GM18870 (cell line): ENCODE results near the gene VEGFD.

Experiments used
- ATAC-seq: cut with Tn5 transposase; IDR thresholded peaks from one replicate; pipeline ENCODE4 v1.9.1; 2021; ENCODE audit warnings: moderate library complexity; ENCODE audit not compliant: unreplicated experiment

VEGFD gene

GRCh38 chrX:15384304-15384703 is at the start of gene VEGFD:
Gene VEGFD (minus strand): TSS chrX:15384413. CDS start chrX:15383946, 467 bp downstream.
- ATAC-seq, result no peak

- ATAC-seq, result no peak
Measured at GRCh38 chrX:15430584-15430983, 46.4 kb upstream of the VEGFD start.

- ATAC-seq, result no peak
Measured at GRCh38 chrX:15430076-15430475, 45.9 kb upstream of the VEGFD start.

- no peak for ATAC-seq
Measured at GRCh38 chrX:15425024-15425423, 40.8 kb upstream of the VEGFD start.

GRCh38 chrX:15418707-15419181 is 34.5 kb upstream of the VEGFD start:
- no peak for ATAC-seq

GRCh38 chrX:15418041-15418706 is 34.0 kb upstream of the VEGFD start:
- ATAC-seq, result no peak

- no peak for ATAC-seq
Measured at GRCh38 chrX:15416133-15416993, 32.1 kb upstream of the VEGFD start.

GRCh38 chrX:15413101-15413500 is 28.9 kb upstream of the VEGFD start:
- ATAC-seq, result no peak

GRCh38 chrX:15410947-15411346 is 26.7 kb upstream of the VEGFD start:
- no peak for ATAC-seq

- ATAC-seq, result no peak
Measured at GRCh38 chrX:15410430-15410829, 26.2 kb upstream of the VEGFD start.

- no peak for ATAC-seq
Measured at GRCh38 chrX:15405846-15406245, 21.6 kb upstream of the VEGFD start.

GRCh38 chrX:15404401-15405096 is 20.3 kb upstream of the VEGFD start:
- no peak for ATAC-seq

- ATAC-seq, result no peak
Measured at GRCh38 chrX:15401378-15401777, 17.2 kb upstream of the VEGFD start.

- no peak for ATAC-seq
Measured at GRCh38 chrX:15399962-15400391, 15.8 kb upstream of the VEGFD start.

- no peak for ATAC-seq
Measured at GRCh38 chrX:15398874-15399273, 14.7 kb upstream of the VEGFD start.

GRCh38 chrX:15395789-15396188 is 11.6 kb upstream of the VEGFD start:
- no peak for ATAC-seq

- ATAC-seq, result no peak
Measured at GRCh38 chrX:15391850-15392249, 7.6 kb upstream of the VEGFD start.

GRCh38 chrX:15382813-15383212 is 1.4 kb downstream of the VEGFD start:
- ATAC-seq, result no peak

GRCh38 chrX:15376956-15377355 is 7.3 kb downstream of the VEGFD start:
- ATAC-seq, result no peak

GRCh38 chrX:15373976-15374375 is 10.2 kb downstream of the VEGFD start:
- ATAC-seq, result no peak

GRCh38 chrX:15366506-15367352 is 17.5 kb downstream of the VEGFD start:
- no peak for ATAC-seq
